ENCODE results near the gene SUCNR1.
"Not testable (repeated sequence)": the region's sequence is repeated elsewhere in the genome, so short reads cannot be mapped to it uniquely, and the experiment has no call there.

The SUCNR1 gene

GRCh38 chr3:151873398-151873797 lies at the start of gene SUCNR1:
SUCNR1 (plus strand) TSS chr3:151873643; CDS start chr3:151879893, 6,250 bp downstream.
- DNase-seq (ENCODE audit: low read depth), result no peak

- no peak for DNase-seq (ENCODE audit: low read depth)
Measured at GRCh38 chr3:151827816-151828215, 45.6 kb upstream of the SUCNR1 start.

GRCh38 chr3:151835751-151836525 lies 37.5 kb upstream of the SUCNR1 start:
- DNase-seq (ENCODE audit: low read depth), result no peak

GRCh38 chr3:151837057-151837456 lies 36.4 kb upstream of the SUCNR1 start:
- DNase-seq (ENCODE audit: low read depth), result peak; percentile 39

GRCh38 chr3:151838574-151839312 lies 34.7 kb upstream of the SUCNR1 start:
- DNase-seq (ENCODE audit: low read depth), result peak; percentile 46

- no peak for DNase-seq (ENCODE audit: low read depth)
Measured at GRCh38 chr3:151839313-151839631, 34.2 kb upstream of the SUCNR1 start.

GRCh38 chr3:151841801-151842200 lies 31.6 kb upstream of the SUCNR1 start:
- no peak for DNase-seq (ENCODE audit: low read depth)

GRCh38 chr3:151843275-151843674 lies 30.2 kb upstream of the SUCNR1 start:
- DNase-seq (ENCODE audit: low read depth), result no peak

- no peak for DNase-seq (ENCODE audit: low read depth)
Measured at GRCh38 chr3:151845306-151845905, 28.0 kb upstream of the SUCNR1 start.

- DNase-seq (ENCODE audit: low read depth), result not testable (repeated sequence)
Measured at GRCh38 chr3:151850065-151850464, 23.4 kb upstream of the SUCNR1 start.

GRCh38 chr3:151852074-151852811 lies 21.2 kb upstream of the SUCNR1 start:
- DNase-seq (ENCODE audit: low read depth), result no peak

- no peak for DNase-seq (ENCODE audit: low read depth)
Measured at GRCh38 chr3:151856118-151856517, 17.3 kb upstream of the SUCNR1 start.

- no peak for DNase-seq (ENCODE audit: low read depth)
Measured at GRCh38 chr3:151856641-151857040, 16.8 kb upstream of the SUCNR1 start.

- DNase-seq (ENCODE audit: low read depth), result no peak
Measured at GRCh38 chr3:151859233-151859673, 14.2 kb upstream of the SUCNR1 start.

GRCh38 chr3:151859905-151860304 lies 13.5 kb upstream of the SUCNR1 start:
- no peak for DNase-seq (ENCODE audit: low read depth)

- DNase-seq (ENCODE audit: low read depth), result no peak
Measured at GRCh38 chr3:151863611-151864010, 9.8 kb upstream of the SUCNR1 start.

- DNase-seq (ENCODE audit: low read depth), result peak; percentile 51
Measured at GRCh38 chr3:151864423-151865101, 8.9 kb upstream of the SUCNR1 start.

- DNase-seq (ENCODE audit: low read depth), result no peak
Measured at GRCh38 chr3:151866711-151867410, 6.6 kb upstream of the SUCNR1 start.

GRCh38 chr3:151867666-151868065 lies 5.8 kb upstream of the SUCNR1 start:
- DNase-seq (ENCODE audit: low read depth), result no peak

GRCh38 chr3:151869181-151869580 lies 4.3 kb upstream of the SUCNR1 start:
- DNase-seq (ENCODE audit: low read depth), result no peak

Data from GM04504 (cell line).